Inflammatory macrophage (primary cell): ENCODE results near the gene NAV1.
"Not testable (repeated sequence)": the region's sequence is repeated elsewhere in the genome, so short reads cannot be mapped to it uniquely, and the experiment has no call there.

ENCODE experiments used
- DNase-seq, 2 donors: peaks; one replicate each; pipeline ENCODE4 v3.0.0-alpha.2; 2020 to 2022

NAV1 gene

DNA sequence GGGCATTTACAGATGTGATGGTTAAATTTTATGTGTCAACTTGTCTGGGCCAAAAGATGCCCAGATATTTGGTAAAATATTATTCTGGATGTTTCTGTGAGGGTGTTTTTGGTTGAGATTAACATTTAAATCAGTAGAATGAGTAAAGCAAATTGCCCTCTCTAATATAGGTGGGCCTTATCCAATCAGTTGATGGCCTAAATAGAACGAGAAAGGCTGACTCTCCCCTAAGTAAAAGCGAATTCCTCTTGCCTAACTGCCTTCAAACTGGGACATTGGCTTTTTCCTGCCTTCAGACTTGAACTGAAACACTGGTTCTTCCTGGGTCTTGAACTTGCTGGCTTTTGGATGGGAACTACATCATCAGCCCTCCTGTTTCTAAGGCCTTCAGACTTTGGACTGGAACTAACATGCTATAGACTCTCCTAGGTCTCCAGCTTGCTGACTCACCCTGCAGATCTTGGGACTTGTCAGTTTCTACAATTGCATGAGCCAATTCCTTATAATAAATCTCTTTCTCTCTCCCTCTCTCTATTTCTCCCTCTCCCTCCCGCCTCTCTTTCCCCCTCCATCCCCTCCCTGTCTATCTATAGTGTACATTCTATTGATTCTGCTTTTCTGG lies 10.2 kb upstream of the NAV1 start:
- no peak for DNase-seq

DNA sequence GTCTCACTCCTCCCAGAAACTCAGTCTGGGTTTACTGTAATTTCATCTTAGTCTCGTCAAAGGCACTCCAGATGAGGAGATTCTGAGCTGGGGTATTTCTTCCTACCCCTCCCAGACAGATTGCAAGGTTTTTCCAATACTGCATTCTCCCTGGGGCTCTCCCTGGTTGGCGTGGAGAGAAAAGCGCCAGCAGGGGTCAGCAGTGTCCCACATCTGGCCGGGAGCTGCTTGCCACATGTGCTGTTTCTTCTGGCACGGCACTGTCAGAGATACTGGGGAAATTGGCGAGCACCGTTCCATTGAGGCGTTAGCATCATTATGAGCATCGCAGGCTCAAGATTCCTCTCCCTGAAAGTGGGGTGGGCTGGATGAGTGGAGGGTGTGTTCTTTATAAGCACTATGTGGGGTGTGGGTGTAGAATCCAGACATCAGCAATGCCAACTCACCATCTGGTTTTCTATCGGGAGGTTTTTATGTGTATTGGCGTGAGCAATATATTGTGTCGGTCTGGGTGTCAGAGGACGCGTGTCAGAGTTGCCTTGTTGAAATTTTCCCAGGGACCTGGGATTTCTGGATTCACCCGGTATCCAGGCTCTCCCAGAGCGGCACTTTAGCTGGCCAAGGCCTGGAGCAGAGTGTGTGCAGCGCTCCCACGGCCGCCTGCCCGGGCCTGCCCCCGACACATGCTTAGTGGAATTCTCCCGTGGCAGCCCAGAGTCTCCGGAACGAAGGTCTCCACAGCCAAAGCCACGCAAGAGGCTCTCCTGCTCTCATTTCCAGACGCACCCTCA lies 8.0 kb upstream of the NAV1 start:
- DNase-seq, result peak; percentile 81 to 85

DNA sequence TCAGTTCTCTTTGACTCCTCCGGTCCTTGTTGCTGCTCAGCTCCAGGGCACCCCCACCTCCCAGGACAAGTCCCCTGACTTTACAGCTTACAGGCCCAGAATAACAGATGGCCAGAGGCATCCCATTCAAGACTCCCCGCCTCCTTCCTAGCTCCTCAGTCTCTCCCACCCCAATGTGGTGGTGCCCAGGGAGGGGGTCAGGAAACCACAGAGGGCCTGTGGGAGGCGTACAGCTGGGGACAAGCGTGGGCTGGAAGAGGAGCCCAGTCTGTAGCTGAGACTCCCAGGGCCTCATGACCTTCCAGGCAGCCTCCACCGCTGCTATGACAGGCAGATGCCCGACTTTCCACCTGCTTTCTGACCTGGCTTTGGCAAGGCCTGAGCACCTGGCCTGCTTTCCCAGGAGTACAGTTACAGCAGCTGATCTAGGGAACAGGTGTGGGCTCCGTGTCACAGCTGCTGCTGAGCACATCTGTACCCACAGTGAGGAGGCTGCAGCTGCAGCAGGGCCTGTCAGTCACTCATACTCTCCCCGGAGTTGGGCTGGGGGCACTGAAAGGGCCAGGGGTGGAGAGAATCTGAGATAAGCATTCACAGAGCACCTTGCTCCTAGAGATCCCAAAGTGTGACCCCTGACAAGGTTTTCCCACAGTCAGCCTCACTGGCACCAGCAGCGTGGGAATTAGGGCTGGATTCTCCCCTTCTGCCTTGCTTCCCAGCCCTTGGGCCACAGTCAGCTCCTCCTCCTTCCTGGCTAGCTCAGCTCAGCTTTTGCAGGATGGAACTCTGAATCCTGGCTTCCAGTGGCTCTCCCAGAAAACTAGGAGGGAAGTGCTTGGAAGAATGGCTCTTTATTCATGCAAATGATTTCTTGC lies 7.1 kb upstream of the NAV1 start:
- DNase-seq, result no peak

DNA sequence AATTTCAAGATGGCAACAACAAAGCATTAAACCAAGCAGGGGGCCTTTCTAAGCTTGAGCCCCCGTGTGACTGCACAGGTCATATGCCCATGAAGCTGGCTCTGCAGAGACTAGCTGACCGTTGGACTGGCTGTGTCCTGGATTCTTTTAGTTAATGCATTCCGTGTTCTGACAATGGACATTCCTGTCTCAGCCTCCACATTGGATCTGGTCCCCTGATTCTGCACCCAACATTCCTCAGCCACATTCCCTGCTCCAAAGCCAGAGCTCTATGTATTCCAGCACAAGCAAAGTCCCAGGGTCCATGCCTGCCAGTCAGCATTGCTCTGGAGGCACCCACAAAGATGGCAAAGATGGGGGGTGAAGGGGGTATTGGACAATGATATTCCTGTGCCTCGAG lies 5.1 kb upstream of the NAV1 start:
- no peak for DNase-seq

DNA sequence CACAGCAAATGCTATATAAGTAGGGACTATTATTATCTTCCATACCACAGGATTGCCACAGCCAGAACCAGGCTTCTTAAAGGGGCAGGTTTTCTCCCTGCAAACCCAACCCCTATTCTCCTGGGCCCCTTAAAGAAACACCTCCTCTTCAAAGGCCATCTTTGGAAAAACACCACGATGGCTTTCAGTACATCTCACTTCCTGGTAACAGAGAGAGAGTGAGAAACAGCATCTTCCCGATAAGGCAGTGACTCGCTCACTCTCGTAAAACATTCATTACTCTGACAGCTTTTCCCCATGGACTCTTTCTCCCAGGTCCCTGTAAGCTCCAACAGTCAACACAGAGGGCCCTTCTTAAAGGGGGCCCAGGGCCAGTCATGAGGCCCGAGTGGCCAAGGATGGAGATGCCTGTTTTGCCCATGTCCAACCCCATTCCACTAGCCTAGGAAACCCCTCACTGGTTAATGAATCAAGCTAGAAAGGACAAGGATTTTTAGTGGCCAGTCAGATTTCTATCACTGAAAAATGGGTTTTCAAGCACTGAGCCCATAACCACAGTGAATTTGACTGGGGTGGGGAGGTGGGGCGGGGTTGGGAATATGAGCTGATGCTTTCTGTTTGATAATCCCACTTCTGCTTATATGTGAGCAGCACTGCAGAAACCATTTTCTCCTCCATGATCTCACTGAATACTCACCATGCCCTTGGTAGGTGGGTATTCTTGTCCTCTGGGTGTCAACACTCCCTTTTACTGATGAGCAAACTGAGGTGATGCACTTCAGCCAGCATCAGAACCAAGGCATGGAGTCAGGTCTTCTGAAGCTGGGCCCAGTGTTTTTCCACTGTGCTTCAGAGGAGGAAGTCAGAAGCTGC lies 3.6 kb upstream of the NAV1 start:
- DNase-seq, result peak; percentile 12 to 39

DNA sequence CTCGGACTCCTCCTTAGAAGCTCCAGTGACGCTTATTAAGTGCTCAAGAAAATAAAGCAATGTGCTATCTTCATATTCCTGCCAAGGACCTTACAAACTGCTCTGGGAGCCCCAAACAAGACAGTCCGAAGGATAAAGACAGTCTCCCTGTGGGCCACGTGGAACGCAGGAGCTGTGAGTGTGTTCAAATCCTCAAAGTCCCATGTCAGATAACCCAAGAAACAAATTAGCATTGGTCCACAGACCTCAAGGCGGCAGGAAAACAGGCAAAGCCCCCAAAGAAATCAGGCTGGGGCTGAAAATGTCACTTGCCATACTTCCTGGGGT lies 3.0 kb upstream of the NAV1 start:
- no peak for DNase-seq

DNA sequence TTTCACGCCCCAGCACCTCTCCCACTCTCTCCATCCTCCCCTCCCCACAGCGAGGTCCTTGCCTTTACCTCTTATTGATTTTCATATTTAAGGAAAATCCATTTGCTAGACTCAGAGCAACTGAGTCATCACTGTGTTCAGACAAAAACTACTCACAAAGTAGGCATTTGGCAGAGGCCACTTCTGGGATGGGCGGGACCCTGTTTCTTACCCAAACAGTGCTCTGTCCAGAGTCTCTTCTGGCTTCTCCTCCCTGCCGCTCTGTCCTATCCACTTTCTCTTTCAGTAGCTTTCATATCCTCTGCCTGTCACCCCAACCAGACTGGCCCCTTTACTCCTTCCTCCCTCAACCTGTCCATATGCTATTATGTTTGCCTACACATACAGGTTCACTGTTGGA lies 2.4 kb upstream of the NAV1 start:
- no peak for DNase-seq

DNA sequence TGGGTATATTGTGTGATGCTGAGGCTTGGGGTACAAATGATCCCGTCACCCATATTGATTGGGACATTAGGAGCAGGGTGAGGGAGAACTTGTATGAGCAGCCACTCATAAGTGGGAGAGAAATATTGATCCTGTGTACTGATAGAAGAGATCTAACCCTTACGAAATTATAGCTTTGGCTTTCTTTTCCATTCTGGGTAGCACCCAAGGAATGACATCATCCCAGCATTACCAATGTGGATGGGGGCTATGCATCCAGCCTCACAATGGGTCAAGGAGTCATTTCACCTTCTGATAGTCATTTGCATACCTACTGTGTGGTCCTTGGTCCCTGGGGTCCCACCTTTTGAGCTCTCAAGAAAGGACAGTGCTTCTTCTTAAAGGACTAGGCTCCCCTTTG lies 1.9 kb upstream of the NAV1 start:
- DNase-seq, result no peak

DNA sequence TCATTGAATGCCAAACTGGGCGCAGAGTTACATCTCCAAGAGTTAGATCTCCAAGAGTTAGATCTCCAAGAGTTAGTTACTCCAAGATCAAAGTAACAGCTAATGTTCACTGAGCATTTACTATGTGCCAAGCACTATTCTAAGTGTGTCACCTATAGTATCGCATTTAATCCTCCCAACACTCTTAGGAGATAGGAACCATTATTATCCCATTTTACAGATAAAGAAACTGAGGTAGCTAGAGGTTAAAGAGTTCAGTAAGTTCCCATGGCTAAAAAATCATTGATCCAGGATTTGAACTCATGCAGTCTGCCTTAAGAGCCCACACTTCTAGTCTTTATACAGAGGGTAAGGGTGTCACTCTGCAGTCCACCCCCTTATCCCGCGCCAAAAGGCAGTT lies 1.5 kb upstream of the NAV1 start:
- DNase-seq, result no peak

DNA sequence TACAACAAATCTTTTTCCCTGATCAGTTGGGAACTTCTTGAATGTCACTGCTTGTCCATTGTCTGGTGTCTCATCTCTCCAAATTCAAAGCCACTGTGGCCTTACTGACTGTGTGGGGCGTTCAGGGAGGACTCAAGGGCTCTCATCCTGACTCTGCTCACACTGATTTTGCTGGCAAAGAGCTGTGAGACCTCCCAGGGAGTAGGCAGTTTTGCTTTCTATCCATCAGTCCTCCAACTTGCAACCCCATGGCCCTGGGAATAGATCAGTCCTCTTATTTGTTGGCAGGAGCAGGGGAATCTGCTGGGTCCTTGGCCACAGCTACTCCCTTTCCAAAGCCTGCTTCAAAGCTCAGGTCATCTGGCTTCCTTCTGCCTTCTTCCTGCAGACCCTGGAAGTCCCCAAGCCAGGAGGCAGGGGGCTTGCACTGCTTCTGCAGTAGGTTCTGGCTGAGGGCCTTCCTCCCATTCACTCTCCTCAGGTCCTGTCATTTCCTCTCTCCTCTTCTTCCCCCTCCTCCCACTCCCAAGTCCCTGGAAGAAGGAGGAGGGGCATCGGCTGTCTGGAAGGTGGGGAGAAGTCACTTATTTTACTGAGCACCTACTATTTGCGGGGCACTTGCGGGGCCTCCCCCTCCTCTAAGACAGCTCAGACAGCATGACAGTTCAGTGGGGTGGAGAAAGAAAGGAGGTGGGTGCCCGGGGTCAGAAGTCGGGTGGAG lies 876 bp upstream of the NAV1 start:
- DNase-seq, result no peak

DNA sequence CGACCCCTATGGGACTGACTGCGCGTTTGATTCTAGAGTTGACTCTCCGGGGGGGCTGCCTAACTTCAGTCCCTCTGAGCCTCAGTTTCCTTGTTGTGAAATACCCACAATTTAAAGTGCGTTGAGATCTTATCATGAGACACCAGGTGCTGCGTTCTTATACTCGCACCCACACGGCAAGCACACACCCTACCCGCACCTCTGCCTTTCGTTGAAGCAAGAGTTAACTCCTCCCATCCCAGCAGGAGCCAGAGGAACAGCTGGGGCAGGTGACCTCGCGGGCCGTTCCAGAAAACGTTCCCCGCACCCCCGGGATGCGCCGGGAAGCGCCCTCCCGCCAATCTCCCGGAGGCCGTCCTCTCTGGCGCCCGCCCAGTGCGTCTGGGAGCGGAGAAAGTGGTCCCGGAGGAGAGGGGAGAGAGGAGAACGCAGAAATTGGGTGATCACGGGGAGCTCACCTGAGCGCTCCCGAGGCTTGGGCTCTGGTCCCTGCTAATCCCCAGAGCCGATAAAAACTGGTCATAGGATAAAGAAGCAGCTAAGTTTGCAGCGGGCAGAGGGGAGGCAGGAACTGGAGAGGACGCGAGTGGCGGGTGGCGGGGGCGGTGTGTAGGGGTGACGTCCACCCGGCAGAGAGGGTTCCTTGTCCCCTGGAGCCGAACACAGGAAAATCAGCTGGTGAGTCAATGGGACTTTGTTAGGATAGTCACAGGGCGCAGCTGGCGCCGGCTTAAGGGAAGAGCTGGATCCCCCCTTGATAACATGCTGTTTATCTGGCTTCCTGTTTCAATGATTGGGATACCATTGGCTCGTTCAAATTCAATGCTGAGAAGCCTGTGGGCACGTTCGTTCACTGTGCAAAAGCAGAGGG lies 869 bp downstream of the NAV1 start:
- DNase-seq, result peak; percentile 45 to 54

DNA sequence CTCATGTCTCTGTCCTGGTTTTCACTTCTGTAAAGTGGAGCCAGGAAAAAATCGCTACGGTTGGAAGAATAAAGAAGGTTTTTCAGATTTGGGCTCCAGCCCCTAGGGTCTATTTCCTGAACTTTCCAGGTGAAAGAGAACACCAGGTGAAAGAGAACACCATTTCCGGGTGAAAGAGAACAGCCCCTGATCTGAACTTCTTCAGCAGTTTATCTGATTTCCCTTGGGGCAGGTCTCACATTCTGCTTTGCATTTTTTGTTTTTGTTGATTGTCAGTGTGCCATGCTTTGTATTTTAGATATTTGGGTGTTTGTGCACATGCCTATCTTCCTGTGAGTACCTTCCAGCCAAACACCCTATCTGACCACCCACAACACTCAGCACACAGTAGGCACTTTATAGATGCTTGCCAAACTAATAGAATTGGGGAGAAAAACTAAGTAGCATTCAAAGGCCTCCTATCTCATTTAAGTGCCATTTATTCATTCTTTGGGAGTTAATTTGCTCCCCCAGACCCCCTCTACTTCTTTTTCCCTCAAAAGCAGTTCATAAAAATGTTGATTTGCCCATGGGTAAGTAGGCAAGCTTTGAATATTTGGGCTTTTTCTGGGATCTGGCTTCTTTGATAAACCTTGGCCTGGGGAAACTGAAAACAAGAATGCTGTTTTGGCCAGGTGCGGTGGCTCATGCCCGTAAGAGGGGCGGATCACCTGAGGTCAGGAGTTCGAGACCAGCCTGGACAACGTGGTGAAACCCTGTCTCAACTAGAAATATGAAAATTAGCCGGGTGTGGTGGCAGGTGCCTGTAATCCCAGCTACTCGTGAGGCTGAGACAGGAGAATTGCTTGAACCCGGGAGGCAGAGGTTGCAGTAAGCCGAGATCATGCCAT lies 2.2 kb downstream of the NAV1 start:
- DNase-seq, result no peak

DNA sequence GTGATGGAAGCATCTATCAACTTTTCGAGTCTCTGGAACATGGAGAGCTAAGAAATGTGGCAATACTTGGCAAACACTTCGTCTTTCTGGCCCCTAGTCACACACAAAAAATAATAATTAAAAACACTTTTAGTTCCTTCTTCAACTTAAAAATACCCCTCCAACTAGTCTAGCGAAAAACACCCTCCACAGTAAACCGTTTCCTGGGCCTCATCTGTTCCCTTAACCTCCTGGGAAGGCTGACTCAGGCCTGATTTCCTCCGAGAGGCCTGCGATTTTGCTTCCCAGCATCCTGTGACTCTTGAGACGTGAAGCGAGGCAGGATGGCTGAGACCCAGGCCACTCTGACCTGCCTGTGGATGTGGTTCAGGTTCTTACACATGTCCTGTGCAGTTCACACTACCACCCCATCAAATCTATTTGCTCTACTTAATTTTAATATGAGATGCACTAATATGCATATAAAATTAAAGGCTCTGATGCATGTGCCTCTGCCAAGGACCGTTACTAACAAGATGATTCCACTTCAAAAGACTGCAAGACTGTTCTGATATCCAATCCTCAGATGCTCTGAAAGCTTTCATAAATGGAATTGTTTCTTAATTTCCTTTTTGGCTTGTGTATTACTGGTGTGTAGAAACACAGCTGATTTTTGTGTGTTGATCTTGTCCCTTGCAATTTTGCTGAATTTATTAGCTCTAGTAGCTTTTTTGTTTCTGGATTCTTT lies 3.5 kb downstream of the NAV1 start:
- no peak for DNase-seq

DNA sequence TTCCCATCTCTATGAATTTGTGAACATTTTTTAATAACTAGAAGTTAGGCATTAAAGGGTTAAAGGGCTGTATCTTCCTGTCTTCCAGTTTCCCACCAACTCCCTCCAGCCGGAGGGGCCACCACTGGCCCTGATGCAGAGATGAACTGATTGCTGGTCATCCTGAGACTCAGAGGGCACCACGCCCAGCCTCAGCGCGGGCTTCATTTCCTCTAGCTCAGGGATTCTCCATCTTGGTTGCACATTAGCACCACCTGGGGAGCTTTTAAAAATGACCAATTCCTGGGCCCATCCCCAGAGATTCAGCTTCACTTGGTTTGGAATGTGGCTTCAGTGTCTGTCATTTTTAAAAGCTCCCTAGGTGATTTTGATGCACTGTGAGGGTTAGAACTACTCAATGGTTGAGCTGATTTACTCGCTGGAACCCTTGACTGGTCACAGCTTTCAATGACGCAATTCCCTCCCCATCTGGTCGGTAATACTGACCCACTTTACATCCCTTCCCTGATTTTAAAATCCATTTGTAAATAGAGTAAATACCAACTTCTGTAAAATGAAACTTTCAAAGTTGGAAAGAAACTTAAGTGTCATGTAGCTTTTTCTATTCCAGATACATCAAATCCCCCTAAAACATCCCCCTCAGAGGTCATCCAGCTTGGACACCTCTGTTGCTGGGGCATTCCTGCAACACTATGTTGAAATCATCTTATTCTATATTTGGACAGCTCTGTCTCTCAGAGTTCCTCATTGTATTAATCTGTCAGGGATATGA lies 5.1 kb downstream of the NAV1 start:
- DNase-seq, result peak in 1 of 2 donors; percentile 24

DNA sequence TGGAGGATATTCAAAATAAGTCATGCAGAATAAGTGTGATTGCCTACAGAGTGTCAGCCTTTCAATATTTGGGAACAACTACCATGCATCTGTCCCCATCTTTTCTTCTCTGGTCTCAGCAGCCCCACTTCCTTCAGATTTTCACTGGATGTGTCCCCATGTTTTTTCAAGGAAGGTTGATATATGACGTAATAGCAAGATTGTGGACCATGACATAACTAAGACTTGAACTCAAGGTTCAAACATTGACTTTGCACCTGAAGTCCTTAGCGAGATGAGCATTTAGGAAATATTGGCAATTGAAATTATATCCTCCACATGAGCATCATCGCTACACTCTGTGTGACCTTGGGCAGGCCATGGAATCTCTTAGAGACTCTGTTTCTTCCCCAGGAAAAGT lies 5.8 kb downstream of the NAV1 start:
- no peak for DNase-seq

DNA sequence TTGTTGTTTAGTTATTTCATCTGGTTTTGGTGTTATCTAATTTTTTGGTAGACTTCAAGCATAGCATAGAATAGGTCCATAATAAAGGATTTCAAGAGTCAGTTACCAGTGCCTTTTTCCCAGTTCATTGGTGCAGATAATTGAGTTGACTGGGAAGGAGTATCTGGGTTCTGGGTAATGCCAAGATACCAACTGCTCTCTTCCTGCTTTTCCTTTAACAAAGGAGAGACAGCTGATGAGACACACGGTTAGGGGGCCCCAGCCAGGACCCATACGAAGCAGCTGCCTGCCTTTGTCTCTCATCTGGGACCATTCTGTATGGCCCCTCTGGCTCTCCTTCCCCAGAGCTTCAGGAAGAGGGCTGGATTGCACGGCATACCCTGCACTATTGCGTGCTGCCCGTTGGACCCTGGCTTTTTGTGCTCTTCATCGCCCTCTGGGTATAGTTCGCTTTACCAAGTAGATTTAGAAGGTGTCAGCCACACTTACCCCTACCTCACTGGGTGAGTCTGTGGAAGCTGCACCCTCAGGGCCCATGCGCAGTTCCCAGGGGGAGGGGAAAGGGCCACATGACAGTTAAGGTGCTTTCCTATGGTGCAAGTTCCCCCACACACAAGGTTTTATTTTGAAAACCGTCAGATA lies 7.0 kb downstream of the NAV1 start:
- no peak for DNase-seq

DNA sequence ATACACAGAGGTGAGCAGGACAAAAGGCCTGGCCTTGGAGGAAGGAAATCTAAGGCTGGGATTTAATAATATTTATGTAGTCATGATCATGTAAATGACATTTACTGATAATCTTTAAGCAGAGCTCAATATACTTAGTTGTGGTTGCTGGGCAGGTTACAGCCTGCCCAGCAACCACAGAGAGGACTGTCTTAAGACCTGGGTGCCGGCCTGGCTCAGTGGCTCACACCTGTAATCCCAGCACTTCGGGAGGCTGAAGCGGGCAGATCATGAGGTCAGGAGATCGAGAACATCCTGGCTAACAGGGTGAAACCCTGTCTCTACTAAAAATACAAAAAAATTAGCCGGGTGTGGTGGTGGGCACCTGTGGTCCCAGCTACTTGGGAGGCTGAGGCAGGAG lies 10.6 kb downstream of the NAV1 start:
- not testable (repeated sequence) for DNase-seq

DNA sequence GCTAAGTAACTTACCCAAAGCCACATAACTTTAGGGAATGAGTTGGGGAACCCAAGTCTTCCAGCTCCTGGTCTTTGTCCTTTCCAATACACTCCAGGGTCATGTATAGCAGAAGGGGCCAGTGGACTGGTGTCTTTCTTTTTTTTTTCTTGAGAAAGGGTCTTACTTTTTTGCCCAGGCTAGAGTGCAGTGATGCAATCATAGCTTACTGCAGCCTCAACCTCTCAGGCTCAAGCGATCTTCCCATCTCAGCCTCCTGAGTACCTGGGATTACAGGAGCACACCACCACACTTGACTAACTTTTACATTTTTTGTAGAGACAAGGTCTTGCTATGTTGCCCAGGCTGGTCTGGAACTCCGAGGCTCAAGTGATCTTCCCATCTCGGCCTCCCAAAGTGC lies 12.2 kb downstream of the NAV1 start:
- no peak for DNase-seq
